Measurements from ENCODE around the gene RIOK3. TPM values are rescaled to one million over a fixed set of nuclear protein-coding genes. Genes with fewer than 3 reads are reported as not detected.

RIOK3 gene
- total and polyA plus RNA-seq, 4 donors = 29.9 to 104 (median 42.8) TPM

GRCh38 chr18:23470620-23471387, 17.7 kb downstream of the RIOK3 start:
- Histone ChIP-seq H3K4me3 (ENCODE audit: low read depth in 1 of 3, low read length in 3 of 3) (no peak overlapping the region), H3K4me1 (ENCODE audit: control insufficient read depth in 4 of 4, insufficient read depth in 4 of 4, low read length in 3 of 4) (no peaks in the 10 kb centered on the region), H3K9ac (ENCODE audit: low read depth in 1 of 2, low read length in 2 of 2) (no peak overlapping the region), H3K9me3 (ENCODE audit: control insufficient read depth in 4 of 4, low read length in 3 of 4) (no peaks in the 10 kb centered on the region), H3K36me3 (ENCODE audit: control insufficient read depth in 4 of 4, insufficient read depth in 3 of 4, low read depth in 1 of 4, low read length in 3 of 4) (peaks cover 15 to 84% (median 66%) of the 10 kb centered on the region in 4 donors), H3K27ac (ENCODE audit: low read depth in 1 of 2, low read length in 2 of 2) (no peak overlapping the region), H3K27me3 (ENCODE audit: control insufficient read depth in 4 of 4, insufficient read depth in 4 of 4, low read length in 3 of 4) (no peaks in the 10 kb centered on the region)
- no peak for DNase-seq (ENCODE audit: low spot score)
- 94% methylated on average over 2 of the region's 2 CpGs for WGBS
- no peak for TF ChIP-seq REST (IDR thresholded peaks at IDR 0.05)
- TF ChIP-seq FOXA1 (IDR thresholded peaks at IDR 0.05) = no peak
- no peak for TF ChIP-seq TAF1 (conservative IDR thresholded peaks at IDR 0.05)
- TF ChIP-seq YY1 (IDR thresholded peaks at IDR 0.05) = no peak
- TF ChIP-seq MAX (IDR thresholded peaks at IDR 0.05) = no peak
- no peak for TF ChIP-seq SP1 (IDR thresholded peaks at IDR 0.05)
- no peak for TF ChIP-seq RAD21 (IDR thresholded peaks at IDR 0.05)
- TF ChIP-seq HNF4A (conservative IDR thresholded peaks at IDR 0.05) = no peak
- TF ChIP-seq HNF4G (IDR thresholded peaks at IDR 0.05) = no peak
- no peak for TF ChIP-seq FOXA2 (IDR thresholded peaks at IDR 0.05)
- TF ChIP-seq JUND (IDR thresholded peaks at IDR 0.05) = no peak
- TF ChIP-seq EGR1 (IDR thresholded peaks at IDR 0.05; ENCODE audit: low read depth in 2 of 2) = no peak
- no peak for TF ChIP-seq RXRA (IDR thresholded peaks at IDR 0.05)
- no peak for TF ChIP-seq GABPA (IDR thresholded peaks at IDR 0.05 in 1 of 2, conservative IDR thresholded peaks at IDR 0.05 in 1 of 2)
- no peak for TF ChIP-seq ZBTB33 (IDR thresholded peaks at IDR 0.05)
- TF ChIP-seq NR2F2 (IDR thresholded peaks at IDR 0.05) = no peak
- no peak for TF ChIP-seq ATF3 (IDR thresholded peaks at IDR 0.05)
- no peak for TF ChIP-seq CTCF (IDR thresholded peaks at IDR 0.05; ENCODE audit: low read depth, low read length, missing input control)

All from liver (tissue), 9 donors.